MM.1S (cell line): ENCODE results near the gene PRSS33.

ENCODE experiments used
- CTCF ChIP-seq: fragments of 300-600 bp; sonication (generic); IDR thresholded peaks from 2 replicates; pipeline ENCODE4 v1.5.1; 2016; ENCODE audit warnings: antibody characterized with exemption, low read length, mixed read lengths
- EZH2 ChIP-seq: fragments of 300-600 bp; sonication (generic); optimal IDR thresholded peaks from 2 replicates; pipeline ENCODE3; 2017; ENCODE audit warnings: low read depth, mild to moderate bottlenecking, antibody characterized with exemption, low read length, mixed read lengths

- TF ChIP-seq CTCF: no peak
- TF ChIP-seq EZH2: no peak
These were observed 47.5 kb downstream of the PRSS33 start for GRCh38 chr16:2739625-2740430.
